Activated naive CD4-positive, alpha-beta T cell (primary cell): ENCODE measurements around the gene IFITM1.

Experiments used
- DNase-seq, 4 experiments: peaks; one replicate each; lab custom pipeline; 2025; lab: John Stamatoyannopoulos, UW

Gene IFITM1

GRCh38 chr11:282630-283360 is 31.0 kb upstream of the IFITM1 start:
- DNase-seq = no peak

- no peak for DNase-seq
Measured at GRCh38 chr11:283405-284104, 30.3 kb upstream of the IFITM1 start.

- no peak for DNase-seq
Measured at GRCh38 chr11:284105-285020, 29.5 kb upstream of the IFITM1 start.

GRCh38 chr11:285021-285893 is 28.6 kb upstream of the IFITM1 start:
- DNase-seq = no peak

- DNase-seq = no peak
Measured at GRCh38 chr11:285894-286220, 28.0 kb upstream of the IFITM1 start.

GRCh38 chr11:286977-287820 is 26.6 kb upstream of the IFITM1 start:
- peak in 1 of 4 experiments; percentile 50 for DNase-seq

- peak in 1 of 4 experiments; percentile 50 for DNase-seq
Measured at GRCh38 chr11:287821-288477, 25.9 kb upstream of the IFITM1 start.

GRCh38 chr11:288478-289397 is 25.1 kb upstream of the IFITM1 start, which contains the start of gene PGGHG:
Gene PGGHG (plus strand): TSS chr11:289126. CDS start chr11:289817, 691 bp downstream.
- peak in 1 of 4 experiments; percentile 51 for DNase-seq

- DNase-seq = no peak
Measured at GRCh38 chr11:289398-289711, 24.5 kb upstream of the IFITM1 start.

- DNase-seq = no peak
Measured at GRCh38 chr11:289712-290620, 23.9 kb upstream of the IFITM1 start.

- no peak for DNase-seq
Measured at GRCh38 chr11:290621-291231, 23.1 kb upstream of the IFITM1 start.

- DNase-seq = no peak
Measured at GRCh38 chr11:291281-292210, 22.3 kb upstream of the IFITM1 start.

- DNase-seq = no peak
Measured at GRCh38 chr11:292211-293121, 21.4 kb upstream of the IFITM1 start.

- DNase-seq = no peak
Measured at GRCh38 chr11:293271-293851, 20.5 kb upstream of the IFITM1 start.
